Ecto neural progenitor cell (in vitro differentiated cells): Measurements from ENCODE around the gene NCAPD2.
"Not testable (repeated sequence)": the region's sequence is repeated elsewhere in the genome, so short reads cannot be mapped to it uniquely, and the experiment has no call there.

Experiments used
- DNase-seq: peaks from one replicate; pipeline ENCODE4 v3.0.0-alpha.2; 2018; ENCODE audit warnings: low spot score

Gene NCAPD2

DNA sequence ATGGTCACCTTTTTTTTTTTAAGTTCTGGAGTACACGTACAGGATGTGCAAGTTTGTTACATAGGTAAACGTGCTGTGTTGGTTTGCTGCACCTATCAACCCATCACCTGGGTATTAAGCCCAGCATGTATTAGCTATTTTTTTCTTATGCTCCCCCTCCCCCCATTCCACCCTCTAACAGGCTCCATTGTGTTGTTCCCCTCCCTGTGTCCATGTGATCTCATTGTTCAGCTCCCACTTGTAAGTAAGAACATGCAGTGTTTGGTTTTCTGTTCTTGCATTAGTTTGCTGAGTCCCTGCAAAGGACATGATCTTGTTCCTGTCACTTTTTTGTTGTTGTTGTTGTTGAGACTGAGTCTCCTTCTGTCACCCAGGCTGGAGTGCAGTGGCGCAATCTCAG, 3.4 kb downstream of the NCAPD2 start:
- DNase-seq = not testable (repeated sequence)

GRCh38 chr12:6500466-6500865, 6.6 kb downstream of the NCAPD2 start:
- DNase-seq = no peak

DNA sequence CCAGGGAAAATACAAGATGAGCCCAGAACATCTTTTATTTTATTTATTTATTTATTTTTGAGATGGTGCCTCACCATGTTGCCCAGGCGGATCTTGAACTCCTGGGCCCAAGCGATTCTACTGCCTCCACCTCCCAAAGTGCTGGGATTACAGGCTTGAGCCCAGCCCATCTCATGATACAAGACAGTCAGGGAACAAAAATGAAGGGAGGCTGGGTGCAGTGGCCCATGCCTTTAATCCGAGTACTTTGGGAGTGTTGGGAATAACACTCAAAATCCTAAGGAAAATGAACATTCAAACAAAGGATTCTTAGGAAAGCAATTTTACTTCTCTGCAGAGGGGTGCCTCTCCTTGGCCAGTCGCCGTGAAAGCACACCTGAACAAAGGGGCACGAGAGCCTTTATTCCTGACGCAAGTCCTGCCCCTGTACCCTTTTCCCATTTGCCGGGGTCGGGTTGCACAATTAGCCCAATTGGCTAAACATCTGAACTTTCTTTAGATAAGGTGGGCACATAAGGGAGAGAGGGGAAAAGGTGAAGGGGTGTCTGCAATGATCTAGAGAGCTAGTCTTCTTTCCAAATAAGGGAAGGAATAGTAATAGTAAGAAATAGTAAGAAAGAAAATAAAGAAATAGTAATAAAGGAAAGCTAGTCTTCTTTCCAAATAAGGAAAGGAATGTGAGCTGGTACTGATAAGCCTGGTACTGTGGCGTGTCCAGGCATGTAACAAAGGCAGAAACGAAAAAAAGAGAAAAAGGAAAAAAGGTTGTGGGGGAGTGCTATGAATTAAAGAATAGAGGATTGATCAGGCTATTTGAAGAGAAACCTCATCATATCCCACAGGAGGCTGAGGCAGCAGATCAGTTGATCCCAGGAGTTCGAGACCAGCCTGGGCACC, 13.4 kb downstream of the NCAPD2 start:
- DNase-seq = peak; percentile 51

DNA sequence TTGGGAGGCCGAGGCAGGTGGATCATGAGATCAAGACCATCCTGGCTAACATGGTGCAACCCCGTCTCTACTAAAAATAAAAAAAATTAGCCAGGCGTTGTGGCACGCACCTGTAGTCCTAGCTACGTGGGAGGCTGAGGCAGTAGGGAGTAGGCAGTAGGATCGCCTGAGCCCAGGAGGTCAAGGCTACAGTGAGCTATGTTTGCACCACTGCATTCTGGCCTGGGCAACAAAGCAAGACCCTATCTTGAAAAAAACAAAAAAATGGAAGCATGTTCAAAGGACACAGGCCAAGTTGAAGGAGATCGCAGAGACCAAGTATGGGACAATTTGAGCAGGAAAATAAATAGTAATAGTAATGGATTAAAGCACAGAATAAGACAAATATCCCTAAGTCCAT, 14.2 kb downstream of the NCAPD2 start:
- no peak for DNase-seq

GRCh38 chr12:6520186-6520585, 26.3 kb downstream of the NCAPD2 start:
- no peak for DNase-seq

DNA sequence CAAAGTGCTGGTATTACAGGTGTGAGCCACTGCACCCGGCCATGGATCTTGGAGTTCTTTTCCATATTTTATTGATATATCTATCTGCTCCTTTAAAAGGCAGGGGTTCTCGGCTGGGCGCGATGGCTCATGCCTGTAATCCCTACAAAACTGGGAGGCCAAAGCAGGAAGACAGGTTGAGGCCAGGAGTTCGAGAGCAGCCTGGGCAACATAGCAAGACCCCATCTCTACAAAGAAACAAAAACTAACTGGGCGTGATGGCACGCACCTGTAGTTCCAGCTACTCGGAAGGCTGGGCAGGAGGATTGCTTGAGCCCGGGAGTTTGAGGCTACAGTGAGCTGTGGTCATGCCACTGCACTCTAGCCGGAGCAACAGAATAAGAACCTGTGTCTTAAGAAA, 28.3 kb downstream of the NCAPD2 start:
- no peak for DNase-seq

DNA sequence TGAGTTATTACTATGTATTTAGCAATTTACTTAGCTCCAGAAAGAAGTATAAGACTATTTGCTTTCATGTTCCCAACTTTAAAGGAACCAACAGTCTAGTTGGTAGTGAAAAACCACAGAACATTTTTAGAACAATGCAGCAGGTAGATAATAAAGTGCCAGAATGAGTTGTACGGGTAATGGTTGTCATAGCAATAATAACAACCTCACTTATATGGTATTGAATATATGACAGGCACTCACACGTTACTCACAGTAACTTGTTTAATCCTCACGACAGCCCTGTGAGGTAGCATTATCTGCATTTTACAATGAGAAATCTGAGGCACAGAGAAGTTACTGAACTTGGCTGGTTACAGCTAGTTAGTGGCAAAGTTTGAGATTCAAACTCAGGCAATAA, 29.8 kb downstream of the NCAPD2 start:
- DNase-seq = no peak

DNA sequence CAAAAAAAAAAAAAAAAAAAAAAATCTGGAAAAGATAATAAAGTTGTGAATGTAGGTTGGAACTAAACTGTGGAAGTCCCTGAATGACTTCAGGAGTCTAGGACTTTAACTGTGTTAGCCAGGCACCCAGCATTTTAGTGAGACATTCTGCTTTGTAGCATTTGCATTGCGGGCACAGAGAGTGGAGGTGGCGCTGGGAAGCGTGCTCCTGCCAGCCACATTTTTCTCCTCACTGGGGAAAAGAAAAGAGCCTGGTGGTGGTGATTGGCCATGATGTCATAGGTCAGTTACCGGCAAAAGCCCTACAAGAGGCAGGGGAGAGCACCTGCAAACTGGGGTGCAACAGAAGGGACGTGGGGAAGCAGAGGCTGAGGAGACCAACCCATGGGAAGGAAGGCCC, 30.7 kb downstream of the NCAPD2 start:
- DNase-seq = no peak

DNA sequence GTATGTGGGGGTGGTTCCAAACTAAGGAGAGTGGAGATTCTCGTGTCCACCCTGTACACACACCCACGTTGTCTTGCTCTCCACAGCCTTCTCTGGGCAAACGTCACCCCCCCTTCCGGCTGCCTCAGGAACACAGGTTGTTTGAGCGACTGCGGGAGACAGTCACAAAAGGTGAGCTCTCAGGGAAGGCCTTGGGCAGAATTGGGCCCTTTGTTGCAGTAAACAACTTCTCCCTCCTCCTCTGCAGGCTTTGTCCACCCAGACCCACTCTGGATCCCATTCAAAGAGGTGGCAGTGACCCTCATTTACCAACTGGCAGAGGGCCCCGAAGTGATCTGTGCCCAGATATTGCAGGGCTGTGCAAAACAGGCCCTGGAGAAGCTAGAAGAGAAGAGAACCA, 32.3 kb downstream of the NCAPD2 start:
- DNase-seq = no peak

DNA sequence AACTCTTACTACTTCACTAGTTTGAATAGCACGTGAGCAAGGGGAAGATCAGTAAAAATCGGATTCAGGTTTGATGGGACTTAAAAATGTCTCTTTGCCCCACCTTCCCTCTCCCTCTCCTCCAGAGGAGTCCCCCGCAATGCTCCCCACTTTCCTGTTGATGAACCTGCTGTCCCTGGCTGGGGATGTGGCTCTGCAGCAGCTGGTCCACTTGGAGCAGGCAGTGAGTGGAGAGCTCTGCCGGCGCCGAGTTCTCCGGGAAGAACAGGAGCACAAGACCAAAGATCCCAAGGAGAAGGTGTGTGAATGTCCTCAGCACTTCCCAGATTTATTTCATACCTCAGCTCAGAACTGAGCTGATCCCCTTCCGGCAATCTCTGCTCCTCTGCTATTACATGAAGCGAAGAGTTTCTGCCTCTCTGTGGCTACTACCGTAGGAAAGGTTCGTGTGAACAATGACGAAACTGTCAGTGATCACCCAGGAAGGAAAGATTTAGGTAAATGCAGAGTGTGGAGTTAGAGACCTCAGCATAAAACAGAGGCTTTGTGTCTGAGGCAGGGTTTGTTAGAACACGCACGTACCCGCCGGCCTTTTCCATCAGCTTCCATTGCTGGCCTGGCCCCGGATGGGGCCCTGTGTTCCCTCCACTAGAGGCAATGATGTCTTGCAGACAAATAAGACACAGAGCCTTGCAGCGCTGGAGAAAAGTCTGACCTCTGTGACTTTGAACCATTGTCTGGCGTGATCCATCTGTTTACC, 33.0 kb downstream of the NCAPD2 start:
- no peak for DNase-seq

DNA sequence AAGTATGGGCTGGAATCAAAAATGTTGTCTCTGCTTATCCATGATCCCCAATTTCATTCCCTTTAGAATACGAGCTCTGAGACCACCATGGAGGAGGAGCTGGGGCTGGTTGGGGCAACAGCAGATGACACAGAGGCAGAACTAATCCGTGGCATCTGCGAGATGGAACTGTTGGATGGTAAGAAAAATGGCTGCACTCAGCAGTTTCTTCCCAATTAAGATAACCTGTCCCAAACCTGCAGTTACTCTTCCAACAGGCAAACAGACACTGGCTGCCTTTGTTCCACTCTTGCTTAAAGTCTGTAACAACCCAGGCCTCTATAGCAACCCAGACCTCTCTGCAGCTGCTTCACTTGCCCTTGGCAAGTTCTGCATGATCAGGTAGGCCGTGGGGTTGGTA, 33.8 kb downstream of the NCAPD2 start:
- DNase-seq = no peak

DNA sequence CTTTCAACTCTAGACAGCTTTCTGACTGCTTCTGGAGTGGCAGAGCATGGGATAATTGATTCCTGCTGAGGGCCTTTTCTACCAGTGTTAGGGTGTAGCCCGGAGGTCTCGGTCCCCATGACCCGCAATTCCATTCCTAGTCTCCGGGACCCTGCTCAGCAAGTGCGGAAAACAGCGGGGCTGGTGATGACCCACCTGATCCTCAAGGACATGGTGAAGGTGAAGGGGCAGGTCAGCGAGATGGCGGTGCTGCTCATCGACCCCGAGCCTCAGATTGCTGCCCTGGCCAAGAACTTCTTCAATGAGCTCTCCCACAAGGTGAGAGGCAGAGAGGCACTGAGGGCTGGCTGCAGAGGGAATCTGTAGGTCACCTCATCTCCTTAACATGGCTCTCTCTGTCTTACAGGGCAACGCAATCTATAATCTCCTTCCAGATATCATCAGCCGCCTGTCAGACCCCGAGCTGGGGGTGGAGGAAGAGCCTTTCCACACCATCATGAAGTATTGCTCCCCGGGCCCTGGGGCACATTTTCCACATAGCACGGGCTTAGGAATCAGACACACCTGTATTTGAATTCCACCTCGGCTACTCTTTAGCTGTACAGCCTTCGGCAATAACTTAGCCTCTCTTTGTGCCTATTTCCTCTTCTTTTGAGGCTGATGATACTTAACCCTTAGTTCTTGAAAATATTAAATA, 34.8 kb downstream of the NCAPD2 start:
- DNase-seq = no peak

- DNase-seq = no peak
Observed at GRCh38 chr12:6529291-6529737, 35.4 kb downstream of the NCAPD2 start.

DNA sequence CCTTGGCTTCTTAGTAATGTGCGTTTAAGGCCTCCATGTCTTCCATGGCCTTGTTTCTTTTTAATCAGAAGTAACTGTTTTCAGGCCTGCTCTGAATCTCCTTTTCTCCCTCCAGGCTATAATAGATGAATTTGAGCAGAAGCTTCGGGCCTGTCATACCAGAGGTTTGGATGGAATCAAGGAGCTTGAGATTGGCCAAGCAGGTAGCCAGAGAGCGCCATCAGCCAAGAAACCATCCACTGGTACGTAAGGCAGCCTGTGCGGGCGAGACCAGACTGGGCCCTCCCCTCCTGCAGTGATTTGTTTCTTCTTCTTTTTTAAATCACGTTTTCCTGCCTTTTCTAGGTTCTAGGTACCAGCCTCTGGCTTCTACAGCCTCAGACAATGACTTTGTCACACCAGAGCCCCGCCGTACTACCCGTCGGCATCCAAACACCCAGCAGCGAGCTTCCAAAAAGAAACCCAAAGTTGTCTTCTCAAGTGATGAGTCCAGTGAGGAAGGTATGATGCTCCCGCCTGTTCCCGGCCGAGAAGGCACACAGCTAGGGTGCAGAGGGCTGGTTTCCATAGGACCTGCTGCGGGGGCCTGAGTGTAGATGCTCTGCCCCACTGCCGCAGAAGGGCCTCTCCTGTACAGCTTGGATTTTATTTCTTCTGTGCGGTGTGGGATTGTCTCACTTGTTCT, 36.8 kb downstream of the NCAPD2 start:
- DNase-seq = no peak

DNA sequence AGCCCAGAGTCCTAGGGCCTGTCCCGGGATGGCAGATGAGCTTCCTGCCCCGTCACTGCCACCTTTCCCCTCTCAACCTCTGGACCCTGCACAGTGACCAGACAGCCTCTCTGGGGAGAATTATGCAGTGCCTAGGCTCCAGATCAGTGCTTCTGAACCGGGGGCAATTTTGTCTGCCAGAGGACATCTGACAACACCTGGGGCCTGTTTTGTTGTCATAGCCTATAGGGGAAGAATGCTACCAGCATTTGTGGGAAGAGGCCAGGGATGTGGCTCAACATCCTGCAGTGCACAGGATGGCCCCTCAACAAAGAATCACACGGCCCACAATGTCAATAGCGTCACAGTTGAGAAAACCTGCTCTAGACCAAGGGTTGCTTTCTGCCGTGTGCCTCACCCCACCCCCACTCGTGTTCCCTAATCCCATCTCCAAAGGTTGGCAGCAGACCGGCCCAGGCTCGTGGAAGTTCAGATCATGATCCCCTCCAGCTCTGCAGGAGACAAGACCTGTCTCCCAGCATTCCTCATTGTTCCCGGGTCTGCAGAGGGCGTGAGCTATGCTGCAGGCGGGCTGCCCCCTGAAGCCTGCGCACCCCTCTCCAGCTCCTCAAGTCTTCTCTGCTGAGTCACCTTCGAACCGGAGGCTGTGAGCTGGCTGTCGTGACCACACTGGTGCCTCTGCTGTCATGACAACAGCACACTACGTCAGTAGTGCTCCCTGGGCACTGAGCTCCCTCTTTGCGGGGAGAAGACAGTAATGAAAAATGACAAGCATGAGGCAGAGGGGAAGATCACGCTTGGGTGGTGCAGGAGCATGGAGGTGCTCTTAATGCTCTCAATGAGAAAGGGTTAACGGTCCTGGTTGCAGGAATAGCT, 38.4 kb downstream of the NCAPD2 start:
- peak; percentile 78 for DNase-seq

DNA sequence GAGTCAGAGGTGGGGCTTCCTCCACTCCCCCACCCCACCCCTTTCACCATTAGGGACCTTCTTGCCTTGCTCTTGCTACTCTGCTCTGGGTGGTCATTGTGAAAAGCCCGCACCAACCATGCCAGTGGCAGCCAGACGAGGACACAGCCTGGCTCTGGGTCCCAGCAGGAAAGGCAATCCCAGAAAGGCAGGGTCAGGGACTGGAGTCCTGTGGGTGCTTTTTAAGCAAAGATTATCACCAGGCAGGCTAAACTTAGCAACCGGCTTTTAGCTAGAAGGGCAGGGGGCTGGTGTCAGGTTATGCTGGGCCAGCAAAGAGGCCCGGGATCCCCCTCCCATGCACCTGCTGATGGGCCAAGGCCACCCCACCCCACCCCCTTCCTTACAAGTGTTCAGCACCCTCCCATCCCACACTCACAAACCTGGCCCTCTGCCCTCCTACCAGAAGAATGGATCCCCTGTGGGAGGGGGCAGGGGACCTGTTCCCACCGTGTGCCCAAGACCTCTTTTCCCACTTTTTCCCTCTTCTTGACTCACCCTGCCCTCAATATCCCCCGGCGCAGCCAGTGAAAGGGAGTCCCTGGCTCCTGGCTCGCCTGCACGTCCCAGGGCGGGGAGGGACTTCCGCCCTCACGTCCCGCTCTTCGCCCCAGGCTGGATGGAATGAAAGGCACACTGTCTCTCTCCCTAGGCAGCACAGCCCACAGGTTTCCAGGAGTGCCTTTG, 39.2 kb downstream of the NCAPD2 start:
- peak; percentile 91 for DNase-seq

DNA sequence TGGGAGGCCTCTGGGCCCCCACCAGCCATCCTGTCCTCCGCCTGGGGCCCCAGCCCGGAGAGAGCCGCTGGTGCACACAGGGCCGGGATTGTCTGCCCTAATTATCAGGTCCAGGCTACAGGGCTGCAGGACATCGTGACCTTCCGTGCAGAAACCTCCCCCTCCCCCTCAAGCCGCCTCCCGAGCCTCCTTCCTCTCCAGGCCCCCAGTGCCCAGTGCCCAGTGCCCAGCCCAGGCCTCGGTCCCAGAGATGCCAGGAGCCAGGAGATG, 39.7 kb downstream of the NCAPD2 start:
- DNase-seq = peak; percentile 96

- peak; percentile 97 for DNase-seq
Observed at GRCh38 chr12:6533923-6534694, 40.2 kb downstream of the NCAPD2 start, which contains the start of gene GAPDH. TSS of gene GAPDH (plus strand) at chr12:6534517. CDS start at chr12:6534833, 316 bp downstream.

DNA sequence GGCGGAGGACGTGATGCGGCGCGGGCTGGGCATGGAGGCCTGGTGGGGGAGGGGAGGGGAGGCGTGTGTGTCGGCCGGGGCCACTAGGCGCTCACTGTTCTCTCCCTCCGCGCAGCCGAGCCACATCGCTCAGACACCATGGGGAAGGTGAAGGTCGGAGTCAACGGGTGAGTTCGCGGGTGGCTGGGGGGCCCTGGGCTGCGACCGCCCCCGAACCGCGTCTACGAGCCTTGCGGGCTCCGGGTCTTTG, 40.7 kb downstream of the NCAPD2 start:
- no peak for DNase-seq
